ENCODE measurements around the gene KIAA1958.
A peak's percentile ranks its signal among the peaks of the same experiment; 100 is the strongest.

The KIAA1958 gene

GRCh38 chr9:112520069-112520468, 33.4 kb downstream of the KIAA1958 start:
- TF ChIP-seq, protein P1, sequence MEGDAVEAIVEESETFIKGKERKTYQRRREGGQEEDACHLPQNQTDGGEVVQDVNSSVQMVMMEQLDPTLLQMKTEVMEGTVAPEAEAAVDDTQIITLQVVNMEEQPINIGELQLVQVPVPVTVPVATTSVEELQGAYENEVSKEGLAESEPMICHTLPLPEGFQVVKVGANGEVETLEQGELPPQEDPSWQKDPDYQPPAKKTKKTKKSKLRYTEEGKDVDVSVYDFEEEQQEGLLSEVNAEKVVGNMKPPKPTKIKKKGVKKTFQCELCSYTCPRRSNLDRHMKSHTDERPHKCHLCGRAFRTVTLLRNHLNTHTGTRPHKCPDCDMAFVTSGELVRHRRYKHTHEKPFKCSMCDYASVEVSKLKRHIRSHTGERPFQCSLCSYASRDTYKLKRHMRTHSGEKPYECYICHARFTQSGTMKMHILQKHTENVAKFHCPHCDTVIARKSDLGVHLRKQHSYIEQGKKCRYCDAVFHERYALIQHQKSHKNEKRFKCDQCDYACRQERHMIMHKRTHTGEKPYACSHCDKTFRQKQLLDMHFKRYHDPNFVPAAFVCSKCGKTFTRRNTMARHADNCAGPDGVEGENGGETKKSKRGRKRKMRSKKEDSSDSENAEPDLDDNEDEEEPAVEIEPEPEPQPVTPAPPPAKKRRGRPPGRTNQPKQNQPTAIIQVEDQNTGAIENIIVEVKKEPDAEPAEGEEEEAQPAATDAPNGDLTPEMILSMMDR (IDR thresholded peaks at IDR 0.05; ENCODE audit: low read depth, low read length), result no peak
- TF ChIP-seq EZH2phosphoT487 (IDR thresholded peaks at IDR 0.05; ENCODE audit: low read depth), result no peak
- peaks cover 17% of the 10 kb centered on the region for H3K79me2 ChIP-seq (ENCODE audit: low read length)

DNA sequence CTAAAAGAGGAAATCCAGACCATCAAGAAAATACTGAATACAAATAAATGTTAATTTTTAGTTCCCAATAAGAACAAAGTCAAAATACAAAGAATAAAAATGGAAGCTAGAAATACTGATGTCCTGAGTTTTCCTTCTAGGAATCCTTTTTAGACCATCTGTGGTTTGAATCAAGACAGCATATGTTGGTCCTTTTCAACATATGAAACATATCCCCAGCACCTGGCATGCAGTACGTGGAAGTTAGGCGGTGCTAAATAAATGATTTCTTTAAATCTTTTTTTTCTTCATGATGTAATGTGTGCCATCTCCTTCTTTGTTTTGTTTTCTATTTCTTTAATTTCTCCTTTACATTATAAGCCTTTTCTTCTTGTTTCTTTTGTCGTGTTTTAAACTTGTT, 34.0 kb downstream of the KIAA1958 start:
- Histone ChIP-seq H3K27me3 (ENCODE audit: low read depth, low read length) (no peaks in the 10 kb centered on the region), H3K36me3 (replicated peaks; ENCODE audit: low read depth, low read length) (no peaks in the 10 kb centered on the region), H4K20me1 (ENCODE audit: insufficient read depth, low read length) (peaks cover 22% of the 10 kb centered on the region), H3K4me2 (ENCODE audit: low read length) (peak overlapping the region; percentile 13; the same call in 1 of the 2 replicates), H3K79me2 (ENCODE audit: low read length) (peaks cover 17% of the 10 kb centered on the region), H3K4me3 (ENCODE audit: low read length) (no peak overlapping the region), H2AFZ (ENCODE audit: low read depth, low read length) (no peak overlapping the region), H3K27ac (ENCODE audit: low read length) (no peak overlapping the region), H3K4me1 (ENCODE audit: low read length) (peaks cover 14% of the 10 kb centered on the region), H3K9me3 (ENCODE audit: insufficient read depth, low read length) (no peaks in the 10 kb centered on the region), H3K9ac (ENCODE audit: low read length) (no peak overlapping the region)
- TF ChIP-seq, protein P1 (IDR thresholded peaks at IDR 0.05; ENCODE audit: low read depth, low read length), result no peak
- no peak for TF ChIP-seq EZH2phosphoT487 (IDR thresholded peaks at IDR 0.05; ENCODE audit: low read depth)

More at GRCh38 chr9:112520069-112520468, 33.4 kb downstream of the KIAA1958 start:
- H3K36me3 ChIP-seq (replicated peaks; ENCODE audit: low read depth, low read length), result no peaks in the 10 kb centered on the region
- H2AFZ ChIP-seq (ENCODE audit: low read depth, low read length), result no peak overlapping the region
- H3K4me1 ChIP-seq (ENCODE audit: low read length), result peaks cover 14% of the 10 kb centered on the region
- no peaks in the 10 kb centered on the region for H3K9me3 ChIP-seq (ENCODE audit: insufficient read depth, low read length)
- peaks cover 22% of the 10 kb centered on the region for H4K20me1 ChIP-seq (ENCODE audit: insufficient read depth, low read length)
- H3K27ac ChIP-seq (ENCODE audit: low read length), result no peak overlapping the region
- H3K4me2 ChIP-seq (ENCODE audit: low read length), result 0 out of 2 replicates have a peak overlapping the region, but pooled peaks have one; percentile 1
- no peak overlapping the region for H3K4me3 ChIP-seq (ENCODE audit: low read length)
- no peak overlapping the region for H3K9ac ChIP-seq (ENCODE audit: low read length)
- no peaks in the 10 kb centered on the region for H3K27me3 ChIP-seq (ENCODE audit: low read depth, low read length)

- no peaks in the 10 kb centered on the region for H3K36me3 ChIP-seq (replicated peaks; ENCODE audit: low read depth, low read length)
- H3K4me1 ChIP-seq (ENCODE audit: low read length), result no peaks in the 10 kb centered on the region
- H3K9ac ChIP-seq (ENCODE audit: low read length), result no peak overlapping the region
- H3K4me2 ChIP-seq (ENCODE audit: low read length), result no peak overlapping the region
- peaks cover 5% of the 10 kb centered on the region; the same call in 1 of the 2 replicates for H4K20me1 ChIP-seq (ENCODE audit: insufficient read depth, low read length)
- no peaks in the 10 kb centered on the region for H3K9me3 ChIP-seq (ENCODE audit: insufficient read depth, low read length)
- TF ChIP-seq, protein P1 (IDR thresholded peaks at IDR 0.05; ENCODE audit: low read depth, low read length), result no peak
- no peak for TF ChIP-seq EZH2phosphoT487 (IDR thresholded peaks at IDR 0.05; ENCODE audit: low read depth)
- no peak overlapping the region for H2AFZ ChIP-seq (ENCODE audit: low read depth, low read length)
- peaks cover 20% of the 10 kb centered on the region for H3K79me2 ChIP-seq (ENCODE audit: low read length)
- H3K4me3 ChIP-seq (ENCODE audit: low read length), result no peak overlapping the region
- no peaks in the 10 kb centered on the region for H3K27me3 ChIP-seq (ENCODE audit: low read depth, low read length)
- H3K27ac ChIP-seq (ENCODE audit: low read length), result no peak overlapping the region
These were observed 40.3 kb downstream of the KIAA1958 start for GRCh38 chr9:112526973-112527372.

DNA sequence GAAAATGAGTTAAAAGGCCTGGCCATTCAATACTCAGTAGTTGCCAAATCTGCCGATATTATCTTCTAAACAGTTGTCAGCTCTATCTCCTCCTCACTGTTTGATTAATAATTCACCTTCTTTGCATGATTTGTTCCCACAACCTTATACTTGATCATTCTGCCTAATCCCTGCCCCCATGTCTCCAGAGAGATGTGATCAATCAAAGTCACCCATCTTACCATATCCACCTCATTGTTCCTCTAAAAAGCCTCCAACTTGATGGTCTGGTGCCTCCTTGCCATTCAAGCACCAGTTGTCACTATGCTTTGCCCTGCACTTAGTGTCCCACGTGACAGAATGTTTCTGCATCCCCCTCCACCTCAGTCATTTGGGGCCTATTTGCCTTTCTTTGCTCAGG, 41.3 kb downstream of the KIAA1958 start:
- Histone ChIP-seq H2AFZ (ENCODE audit: low read depth, low read length) (no peak overlapping the region), H3K79me2 (ENCODE audit: low read length) (peaks cover 11% of the 10 kb centered on the region), H3K27me3 (ENCODE audit: low read depth, low read length) (no peaks in the 10 kb centered on the region), H3K4me3 (ENCODE audit: low read length) (no peak overlapping the region), H3K27ac (ENCODE audit: low read length) (no peak overlapping the region), H3K4me1 (ENCODE audit: low read length) (no peaks in the 10 kb centered on the region), H3K9me3 (ENCODE audit: insufficient read depth, low read length) (no peaks in the 10 kb centered on the region), H3K4me2 (ENCODE audit: low read length) (no peak overlapping the region), H4K20me1 (ENCODE audit: insufficient read depth, low read length) (no peaks in the 10 kb centered on the region), H3K9ac (ENCODE audit: low read length) (no peak overlapping the region), H3K36me3 (replicated peaks; ENCODE audit: low read depth, low read length) (no peaks in the 10 kb centered on the region)
- no peak for TF ChIP-seq EZH2phosphoT487 (IDR thresholded peaks at IDR 0.05; ENCODE audit: low read depth)
- TF ChIP-seq, protein P1 (IDR thresholded peaks at IDR 0.05; ENCODE audit: low read depth, low read length), result no peak

Measured in OCI-LY3 (cell line).